ENCODE results near the gene NRAS.

The NRAS gene

GRCh38 chr1:114716304-114717170, at the start of gene NRAS:
NRAS (minus strand) TSS chr1:114716771; CDS start chr1:114716160, 611 bp downstream.
- Histone ChIP-seq H3K4me3 (ENCODE audit: low read depth in 1 of 2, low read length in 1 of 2) (peak within 1 kb of the TSS; percentile 66 to 88), H3K27me3 (no peaks in the 10 kb centered on the region), H3K4me1 (ENCODE audit: control insufficient read depth in 1 of 2, insufficient read depth in 1 of 2, low read depth in 1 of 2, low read length in 1 of 2) (peaks cover 13 to 16% of the 10 kb centered on the region in 2 experiments), H3K9me3 (no peaks in the 10 kb centered on the region), H3K36me3 (peaks cover 77% of the 10 kb centered on the region), H3K27ac (peak within 1 kb of the TSS; percentile 72)
- no peak for TF ChIP-seq CTCF (IDR thresholded peaks at IDR 0.05)

- Histone ChIP-seq H3K9me3 (no peaks in the 10 kb centered on the region), H3K4me3 (ENCODE audit: low read depth in 1 of 2, low read length in 1 of 2) (no peak overlapping the region)
Measured at GRCh38 chr1:114764689-114765088, 48.1 kb upstream of the NRAS start.

GRCh38 chr1:114758256-114758832, 41.8 kb upstream of the NRAS start:
- Histone ChIP-seq H3K4me1 (ENCODE audit: control insufficient read depth in 1 of 2, insufficient read depth in 1 of 2, low read depth in 1 of 2, low read length in 1 of 2) (peaks cover 36 to 41% of the 10 kb centered on the region in 2 experiments), H3K27me3 (no peaks in the 10 kb centered on the region), H3K4me3 (ENCODE audit: low read depth in 1 of 2, low read length in 1 of 2) (peak overlapping the region; percentile 98 to 100), H3K36me3 (no peaks in the 10 kb centered on the region), H3K27ac (peak overlapping the region; percentile 98), H3K9me3 (no peaks in the 10 kb centered on the region)
- no peak for TF ChIP-seq CTCF (IDR thresholded peaks at IDR 0.05)

More at GRCh38 chr1:114764689-114765088, 48.1 kb upstream of the NRAS start:
- Histone ChIP-seq H3K27me3 (no peaks in the 10 kb centered on the region), H3K36me3 (peaks cover 13% of the 10 kb centered on the region), H3K4me1 (ENCODE audit: control insufficient read depth in 1 of 2, insufficient read depth in 1 of 2, low read depth in 1 of 2, low read length in 1 of 2) (no peaks in the 10 kb centered on the region), H3K27ac (no peak overlapping the region)
- no peak for TF ChIP-seq CTCF (IDR thresholded peaks at IDR 0.05)

GRCh38 chr1:114757455-114758255, 41.1 kb upstream of the NRAS start, which contains the start of gene CSDE1:
CSDE1 (minus strand) TSS chr1:114757984; CDS start chr1:114739890, 18,094 bp downstream.
- Histone ChIP-seq H3K27ac (peak within 1 kb of the TSS; percentile 98), H3K4me1 (ENCODE audit: control insufficient read depth in 1 of 2, insufficient read depth in 1 of 2, low read depth in 1 of 2, low read length in 1 of 2) (peaks cover 36 to 41% of the 10 kb centered on the region in 2 experiments), H3K27me3 (no peaks in the 10 kb centered on the region), H3K9me3 (no peaks in the 10 kb centered on the region), H3K36me3 (no peaks in the 10 kb centered on the region), H3K4me3 (ENCODE audit: low read depth in 1 of 2, low read length in 1 of 2) (peak within 1 kb of the TSS; percentile 98 to 100)
- peak; percentile 70 for TF ChIP-seq CTCF (IDR thresholded peaks at IDR 0.05)

- Histone ChIP-seq H3K27me3 (no peaks in the 10 kb centered on the region), H3K4me1 (ENCODE audit: control insufficient read depth in 1 of 2, insufficient read depth in 1 of 2, low read depth in 1 of 2, low read length in 1 of 2) (peaks cover 36 to 41% of the 10 kb centered on the region in 2 experiments), H3K4me3 (ENCODE audit: low read depth in 1 of 2, low read length in 1 of 2) (peak overlapping the region; percentile 98 to 100), H3K27ac (peak overlapping the region; percentile 98), H3K36me3 (no peaks in the 10 kb centered on the region), H3K9me3 (no peaks in the 10 kb centered on the region)
- TF ChIP-seq CTCF (IDR thresholded peaks at IDR 0.05) = no peak
Measured at GRCh38 chr1:114756949-114757454, 40.4 kb upstream of the NRAS start.

Measured in neutrophil (primary cell).